ENCODE data around the gene KRTAP13-2. TPM values are rescaled to one million over a fixed set of nuclear protein-coding genes. Genes with fewer than 3 reads are reported as not detected.

KRTAP13-2 gene
- total RNA-seq, 6 donors from 2014 or later: not detected

DNA sequence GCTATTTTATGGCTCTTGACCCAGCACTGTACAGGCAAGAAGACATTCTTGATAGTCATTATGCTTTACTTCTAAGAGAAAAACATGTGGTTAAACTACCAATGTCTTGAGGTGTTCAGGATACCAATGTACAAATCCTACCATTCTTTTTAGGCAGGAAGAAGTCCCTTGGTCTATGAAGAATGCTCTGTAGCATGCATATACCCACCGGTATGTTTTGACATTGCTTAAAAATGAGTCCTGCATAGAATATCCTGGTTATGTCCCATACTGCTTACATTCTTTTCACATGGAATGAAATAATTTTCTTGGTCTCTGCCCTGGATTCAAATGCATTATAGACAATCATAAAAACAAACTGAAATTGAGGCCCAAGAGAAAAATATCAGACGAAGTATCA lies 39.4 kb downstream of the KRTAP13-2 start:
- no peak for DNase-seq
- no peaks in the 10 kb centered on the region for H3K27me3 ChIP-seq
- ATAC-seq (ENCODE audit: low FRiP score in 2 of 2): no peak
- TF ChIP-seq POLR2AphosphoS5 (IDR thresholded peaks at IDR 0.05): no peak
- no peak for TF ChIP-seq EP300 (IDR thresholded peaks at IDR 0.05)
- TF ChIP-seq POLR2A (IDR thresholded peaks at IDR 0.05): no peak
- TF ChIP-seq, protein P1, sequence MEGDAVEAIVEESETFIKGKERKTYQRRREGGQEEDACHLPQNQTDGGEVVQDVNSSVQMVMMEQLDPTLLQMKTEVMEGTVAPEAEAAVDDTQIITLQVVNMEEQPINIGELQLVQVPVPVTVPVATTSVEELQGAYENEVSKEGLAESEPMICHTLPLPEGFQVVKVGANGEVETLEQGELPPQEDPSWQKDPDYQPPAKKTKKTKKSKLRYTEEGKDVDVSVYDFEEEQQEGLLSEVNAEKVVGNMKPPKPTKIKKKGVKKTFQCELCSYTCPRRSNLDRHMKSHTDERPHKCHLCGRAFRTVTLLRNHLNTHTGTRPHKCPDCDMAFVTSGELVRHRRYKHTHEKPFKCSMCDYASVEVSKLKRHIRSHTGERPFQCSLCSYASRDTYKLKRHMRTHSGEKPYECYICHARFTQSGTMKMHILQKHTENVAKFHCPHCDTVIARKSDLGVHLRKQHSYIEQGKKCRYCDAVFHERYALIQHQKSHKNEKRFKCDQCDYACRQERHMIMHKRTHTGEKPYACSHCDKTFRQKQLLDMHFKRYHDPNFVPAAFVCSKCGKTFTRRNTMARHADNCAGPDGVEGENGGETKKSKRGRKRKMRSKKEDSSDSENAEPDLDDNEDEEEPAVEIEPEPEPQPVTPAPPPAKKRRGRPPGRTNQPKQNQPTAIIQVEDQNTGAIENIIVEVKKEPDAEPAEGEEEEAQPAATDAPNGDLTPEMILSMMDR (IDR thresholded peaks at IDR 0.05): no peak
- no peaks in the 10 kb centered on the region for H3K9me3 ChIP-seq
- H3K27ac ChIP-seq: no peak overlapping the region
- 70 to 94% methylated on average over 2 of the region's 2 CpGs for WGBS, 2 donors
- no peaks in the 10 kb centered on the region for H3K4me1 ChIP-seq
- H3K4me3 ChIP-seq: no peak overlapping the region
- H3K36me3 ChIP-seq: no peaks in the 10 kb centered on the region

DNA sequence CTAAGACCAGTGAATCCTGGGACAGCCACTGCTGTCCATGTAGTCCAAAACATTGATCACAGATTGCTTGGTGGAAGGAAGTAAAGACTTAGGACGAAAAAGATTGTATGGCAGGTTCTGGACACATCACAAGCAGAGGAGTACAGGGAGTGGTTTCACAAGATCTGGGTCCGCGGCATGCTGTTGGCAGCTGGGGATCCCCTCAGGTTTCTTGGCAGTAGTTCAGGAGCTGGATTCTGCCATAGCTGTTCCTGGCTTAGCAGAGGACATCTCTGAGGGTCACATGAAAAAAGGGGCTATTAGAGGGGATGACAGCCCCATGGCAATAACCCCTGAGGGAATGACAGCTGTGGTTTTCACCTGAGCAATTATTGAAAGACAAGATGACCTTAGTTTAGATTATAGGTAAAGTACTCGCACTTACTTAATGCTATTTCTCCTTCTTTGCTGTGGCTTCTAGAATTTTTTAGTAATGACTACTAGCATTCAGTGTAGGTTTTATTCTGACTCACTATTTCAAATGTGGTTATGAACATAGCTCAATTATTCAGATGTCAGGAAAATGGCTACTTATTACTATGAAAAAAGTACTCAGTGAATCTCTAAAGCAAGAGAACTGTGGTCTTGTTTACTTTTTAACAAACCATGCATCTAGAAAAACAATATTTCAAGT lies 42.7 kb downstream of the KRTAP13-2 start:
- H3K36me3 ChIP-seq: no peaks in the 10 kb centered on the region
- H3K4me3 ChIP-seq: no peak overlapping the region
- WGBS, 2 donors: 88 to 92% methylated on average over 4 of the region's 4 CpGs
- no peaks in the 10 kb centered on the region for H3K4me1 ChIP-seq
- H3K27me3 ChIP-seq: no peaks in the 10 kb centered on the region
- TF ChIP-seq EP300 (IDR thresholded peaks at IDR 0.05): no peak
- TF ChIP-seq POLR2A (IDR thresholded peaks at IDR 0.05): no peak
- no peak for TF ChIP-seq POLR2AphosphoS5 (IDR thresholded peaks at IDR 0.05)
- TF ChIP-seq, protein P1 (IDR thresholded peaks at IDR 0.05): no peak
- no peaks in the 10 kb centered on the region for H3K9me3 ChIP-seq
- no peak for ATAC-seq (ENCODE audit: low FRiP score in 2 of 2)
- H3K27ac ChIP-seq: no peak overlapping the region
- DNase-seq: no peak

DNA sequence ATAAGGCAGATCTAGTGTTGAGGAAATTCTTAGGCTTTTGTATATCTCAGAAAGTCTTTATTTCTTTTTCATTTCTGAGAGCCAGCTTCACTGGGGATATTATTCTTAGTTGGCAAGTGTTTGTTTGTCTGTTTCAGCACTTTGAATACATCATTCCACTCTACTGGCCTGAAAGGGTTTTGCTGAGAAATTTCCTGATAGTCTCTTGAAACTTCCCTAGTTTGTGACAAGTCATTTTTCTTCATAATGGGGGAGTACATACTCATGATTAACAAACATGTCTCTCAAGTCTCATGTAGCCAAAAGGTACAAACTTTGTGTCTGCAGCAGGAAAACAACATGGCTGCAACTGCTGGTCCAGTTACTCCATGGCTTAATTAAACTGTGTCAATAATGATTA lies 45.7 kb downstream of the KRTAP13-2 start:
- TF ChIP-seq, protein P1 (IDR thresholded peaks at IDR 0.05): no peak
- no peak for TF ChIP-seq POLR2A (IDR thresholded peaks at IDR 0.05)
- TF ChIP-seq POLR2AphosphoS5 (IDR thresholded peaks at IDR 0.05): no peak
- TF ChIP-seq EP300 (IDR thresholded peaks at IDR 0.05): no peak
- ATAC-seq (ENCODE audit: low FRiP score in 2 of 2): no peak

More for the DNA sequence above, 45.7 kb downstream of the KRTAP13-2 start:
- H3K4me3 ChIP-seq: no peak overlapping the region
- no peak overlapping the region for H3K27ac ChIP-seq
- no peaks in the 10 kb centered on the region for H3K4me1 ChIP-seq
- H3K36me3 ChIP-seq: no peaks in the 10 kb centered on the region
- H3K9me3 ChIP-seq: no peaks in the 10 kb centered on the region
- no peak for DNase-seq
- no peaks in the 10 kb centered on the region for H3K27me3 ChIP-seq

Small RNAs within 50 kb of the gene (small RNA-seq; reads per million reads assigned to genes)
- gene KRTAP23-1 (0 reads per million in 4 donors), gene MIR4327 (0 reads per million in 4 donors)

Other genes with a start within 250 kb of the KRTAP13-2 start
- not detected for gene CLDN17, start 205.5 kb downstream of the KRTAP13-2 start, total RNA-seq
- 1 to 10 TPM in 3 of 6 donors, under 1 TPM in 1, not detected in 2; 0.09 to 4.8 (median 1.6) TPM for gene CLDN8, start 156.2 kb downstream of the KRTAP13-2 start, total RNA-seq
- gene KRTAP24-1, start 89.3 kb downstream of the KRTAP13-2 start, total RNA-seq: not detected
- gene KRTAP25-1, start 82.8 kb downstream of the KRTAP13-2 start, total RNA-seq: not detected
- not detected for gene KRTAP26-1, start 52.0 kb downstream of the KRTAP13-2 start, total RNA-seq
- gene KRTAP27-1, start 34.6 kb downstream of the KRTAP13-2 start, total RNA-seq: not detected
- gene KRTAP23-1, start 23.7 kb downstream of the KRTAP13-2 start, total RNA-seq: not detected
- gene KRTAP13-1, start 23.8 kb upstream of the KRTAP13-2 start, total RNA-seq: not detected
- gene KRTAP13-3, start 53.7 kb upstream of the KRTAP13-2 start, total RNA-seq: not detected
- not detected for gene KRTAP13-4, start 57.9 kb upstream of the KRTAP13-2 start, total RNA-seq
- not detected for gene KRTAP15-1, start 68.0 kb upstream of the KRTAP13-2 start, total RNA-seq
- not detected for gene KRTAP19-1, start 108.1 kb upstream of the KRTAP13-2 start, total RNA-seq
- not detected for gene KRTAP19-2, start 115.2 kb upstream of the KRTAP13-2 start, total RNA-seq
- gene KRTAP19-3, start 119.7 kb upstream of the KRTAP13-2 start, total RNA-seq: not detected
- gene KRTAP19-4, start 124.9 kb upstream of the KRTAP13-2 start, total RNA-seq: not detected
- gene KRTAP19-5, start 129.9 kb upstream of the KRTAP13-2 start, total RNA-seq: not detected
- gene KRTAP19-6, start 169.6 kb upstream of the KRTAP13-2 start, total RNA-seq: not detected
- gene KRTAP19-7, start 189.0 kb upstream of the KRTAP13-2 start, total RNA-seq: not detected
- gene KRTAP22-2, start 218.1 kb upstream of the KRTAP13-2 start, total RNA-seq: not detected
- not detected for gene KRTAP6-3, start 220.2 kb upstream of the KRTAP13-2 start, total RNA-seq
- not detected for gene KRTAP6-2, start 226.6 kb upstream of the KRTAP13-2 start, total RNA-seq
- not detected for gene KRTAP22-1, start 228.8 kb upstream of the KRTAP13-2 start, total RNA-seq
- gene KRTAP6-1, start 241.7 kb upstream of the KRTAP13-2 start, total RNA-seq: not detected
- gene KRTAP20-1, start 244.2 kb upstream of the KRTAP13-2 start, total RNA-seq: not detected
- not detected for gene KRTAP20-4, start 248.4 kb upstream of the KRTAP13-2 start, total RNA-seq